ENCODE data around the gene APOL6.
"Not testable (repeated sequence)": the region's sequence is repeated elsewhere in the genome, so short reads cannot be mapped to it uniquely, and the experiment has no call there.

APOL6 gene

DNA sequence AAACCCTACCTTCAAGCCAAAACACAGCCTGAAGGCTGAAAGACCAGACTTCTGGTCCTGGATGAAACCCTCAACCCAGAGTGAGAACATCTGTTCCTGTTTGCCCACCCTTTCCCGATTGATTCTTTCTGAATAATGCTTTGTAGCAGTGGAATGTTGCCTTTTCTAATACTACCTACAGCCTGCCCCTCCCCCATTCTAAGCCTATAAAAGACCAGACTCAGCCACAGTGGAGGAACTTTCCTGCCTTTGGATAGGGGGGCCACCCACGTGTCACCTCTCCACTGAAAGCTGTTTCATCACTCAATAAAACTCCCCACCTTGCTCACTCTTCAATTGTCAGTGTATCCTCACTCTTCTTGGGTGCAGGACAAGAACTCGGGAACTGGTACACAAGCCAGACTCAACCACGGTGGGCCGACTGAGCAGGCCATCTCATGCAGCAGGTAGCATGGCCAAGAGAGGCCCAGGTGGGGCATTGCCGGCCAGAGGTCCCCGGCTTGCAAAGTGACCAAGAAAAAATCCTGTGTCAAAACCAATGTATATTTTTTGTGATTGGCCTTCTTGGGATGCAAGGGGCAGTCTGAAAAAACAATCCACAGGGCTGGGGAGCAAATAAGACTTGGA, 6.6 kb upstream of the APOL6 start:
- DNase-seq = no peak

DNA sequence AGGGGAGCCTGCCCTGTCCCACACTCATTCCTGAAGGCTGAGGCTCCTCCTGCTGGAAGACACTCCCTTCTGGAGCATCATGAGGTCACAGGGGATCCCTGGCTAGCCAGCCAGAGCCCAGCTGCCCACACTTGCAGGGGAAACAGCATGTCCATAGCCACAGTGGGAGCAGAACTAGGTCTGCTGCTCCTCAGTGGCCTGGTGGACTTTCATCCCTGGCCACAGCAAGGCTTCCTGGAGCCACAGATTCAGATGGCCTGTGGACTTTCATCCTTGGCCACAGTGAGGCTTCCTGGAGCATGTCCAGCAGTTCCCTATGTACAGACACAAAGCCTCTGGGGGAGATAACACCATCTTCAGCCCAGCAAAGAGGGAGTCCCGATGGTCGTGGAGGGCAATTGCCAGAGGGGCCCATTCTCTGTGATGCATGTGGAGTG, 5.9 kb upstream of the APOL6 start:
- no peak for DNase-seq

DNA sequence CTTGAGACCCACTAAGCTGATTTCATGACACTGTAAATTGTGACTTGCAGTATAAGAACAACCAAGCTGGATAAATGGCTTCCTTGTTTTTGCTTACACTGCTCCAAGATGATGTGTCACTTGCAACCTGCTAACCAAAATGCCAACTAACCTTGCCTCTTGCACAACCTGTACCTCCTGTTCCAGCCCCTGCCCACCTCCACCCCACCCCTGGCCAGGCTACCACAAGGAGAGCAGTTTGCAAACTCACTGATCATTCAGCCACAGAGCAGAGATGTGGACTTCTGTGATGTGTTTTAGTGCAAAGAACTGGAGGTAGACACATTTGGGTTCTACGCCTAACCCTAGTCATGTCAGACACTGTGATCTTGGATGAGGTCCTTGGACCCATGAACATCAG, 4.3 kb upstream of the APOL6 start:
- no peak for DNase-seq

DNA sequence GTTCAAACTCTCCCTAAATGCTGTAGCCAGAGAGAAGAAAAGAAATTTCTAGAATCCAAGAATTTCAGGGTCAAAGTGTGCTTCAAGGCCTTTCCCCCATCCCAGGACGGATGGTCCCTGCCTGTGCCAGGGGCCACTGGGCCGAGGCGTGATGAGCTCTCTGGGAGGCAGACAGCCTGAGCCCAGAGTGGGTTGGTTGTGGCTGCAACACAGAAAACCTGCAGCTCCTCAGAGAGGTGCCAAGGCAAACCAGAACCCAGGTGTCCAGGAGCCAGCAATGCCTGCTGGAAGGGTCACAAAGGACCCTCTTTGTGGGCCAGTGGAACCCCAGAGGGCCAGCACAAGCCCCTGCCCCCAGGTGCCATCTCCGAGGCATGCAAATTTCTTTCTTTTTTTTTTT, 2.6 kb upstream of the APOL6 start:
- no peak for DNase-seq

DNA sequence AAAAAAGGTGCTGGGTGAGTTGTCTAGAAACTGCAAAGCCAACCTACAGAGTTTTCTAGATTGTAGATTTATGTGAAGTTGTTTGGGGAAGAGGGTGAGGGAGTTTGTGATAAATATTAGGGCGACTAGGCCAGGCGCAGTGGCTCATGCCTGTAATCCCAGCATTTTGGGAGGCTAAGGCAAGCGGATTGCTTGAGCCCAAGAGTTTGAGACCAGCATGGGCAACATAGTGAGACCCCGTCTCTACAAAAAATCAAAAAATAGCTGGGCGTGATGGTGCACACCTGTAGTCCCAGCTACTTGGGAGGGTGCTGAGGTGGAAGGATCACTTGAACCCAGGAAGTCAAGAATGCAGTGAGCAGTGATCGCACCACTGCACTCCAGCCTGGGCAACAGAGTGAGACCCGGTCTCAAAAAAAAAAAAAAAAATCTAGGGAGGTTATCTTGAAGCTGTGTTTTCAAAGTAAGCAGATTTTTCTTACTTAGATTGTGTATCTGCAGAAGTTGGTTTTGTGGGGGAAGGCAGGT, 844 bp downstream of the APOL6 start:
- no peak for DNase-seq

DNA sequence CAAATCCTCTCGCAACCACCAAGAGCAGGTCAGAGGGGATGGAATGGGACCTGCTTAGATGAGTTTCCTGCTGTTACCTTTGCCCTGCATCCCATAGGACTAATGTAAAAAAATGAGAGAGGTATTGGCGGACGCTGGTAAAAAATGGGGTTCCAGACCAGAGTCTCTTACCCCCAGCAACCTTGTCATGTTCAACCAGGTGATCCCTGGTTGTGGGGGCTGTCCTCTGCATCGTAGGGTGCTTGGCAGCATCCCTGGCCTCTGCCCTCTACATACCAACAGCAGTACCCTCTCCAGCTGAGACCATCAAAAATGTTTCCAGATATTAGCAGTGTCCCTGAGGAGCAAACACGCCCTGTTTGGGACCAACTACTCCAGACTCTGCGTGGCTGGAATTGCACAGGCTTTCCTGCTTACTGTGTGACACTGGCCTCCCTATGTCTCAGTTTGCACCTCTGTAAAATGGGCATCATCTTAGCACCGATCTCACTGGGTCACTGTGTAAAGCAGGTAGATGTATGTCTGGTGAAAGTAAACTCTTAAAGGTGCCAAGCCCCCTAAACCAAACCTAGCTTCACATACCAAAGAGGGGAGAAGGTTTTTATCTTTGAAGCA, 1.5 kb downstream of the APOL6 start:
- DNase-seq = no peak

DNA sequence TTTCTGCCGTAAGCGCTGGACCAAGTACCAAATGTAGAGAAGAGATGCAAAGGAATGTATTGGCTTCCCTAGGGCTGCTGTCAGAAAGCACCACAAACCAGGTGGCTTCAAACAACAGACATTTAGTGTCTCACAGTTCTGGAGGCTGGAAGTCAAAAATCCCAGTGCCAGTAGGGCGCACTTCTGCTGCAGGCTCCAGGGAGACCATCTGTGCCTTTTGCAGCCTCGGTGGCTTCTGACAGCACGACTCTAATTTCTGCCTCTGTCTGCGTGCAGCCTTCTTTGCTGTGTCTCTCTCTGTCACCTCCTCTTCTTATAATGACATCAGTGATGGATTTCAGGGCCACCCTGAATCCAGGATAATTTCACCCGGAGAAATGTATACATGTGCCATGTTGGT, 2.8 kb downstream of the APOL6 start:
- DNase-seq = no peak

DNA sequence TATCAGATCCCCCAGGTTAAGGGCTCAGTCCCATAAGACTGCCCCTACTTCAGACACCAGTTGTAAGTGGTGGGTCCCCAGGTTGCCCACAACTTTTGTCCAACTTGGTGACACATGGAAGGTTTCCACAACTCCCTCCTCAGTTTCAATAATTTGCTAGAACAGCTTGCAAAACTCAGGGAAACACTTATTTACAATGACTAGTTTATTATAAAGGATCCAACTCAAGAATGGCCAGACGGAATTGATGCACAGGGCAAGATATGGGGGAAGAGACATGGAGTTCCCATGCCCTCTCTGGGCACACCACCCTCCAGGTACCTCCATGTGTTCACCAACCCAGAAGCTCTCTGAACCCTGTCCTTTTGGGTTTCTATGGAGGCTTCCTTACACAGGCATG, 5.6 kb downstream of the APOL6 start:
- no peak for DNase-seq

DNA sequence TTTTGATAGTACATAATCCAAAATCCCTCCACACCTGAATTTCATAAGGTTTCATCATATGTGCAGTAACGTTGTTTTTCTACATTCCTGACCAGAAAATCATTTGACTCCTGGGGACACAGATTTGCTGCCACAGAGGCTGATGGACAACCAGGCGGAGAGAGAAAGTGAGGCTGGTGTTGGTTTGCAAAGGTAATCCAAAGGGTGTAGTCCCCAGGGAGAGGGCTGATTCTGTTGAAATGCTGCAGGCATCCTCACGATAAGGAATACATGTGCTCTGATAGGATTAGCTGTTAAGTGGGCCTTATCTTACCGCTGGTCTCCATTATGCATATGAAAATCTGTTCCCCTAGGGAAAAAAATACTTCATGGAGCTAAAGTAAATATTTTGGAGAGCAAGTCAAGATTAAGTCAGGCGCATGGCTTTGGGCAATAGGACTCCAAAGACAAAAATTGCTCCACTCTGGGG, 8.1 kb downstream of the APOL6 start:
- no peak for DNase-seq

DNA sequence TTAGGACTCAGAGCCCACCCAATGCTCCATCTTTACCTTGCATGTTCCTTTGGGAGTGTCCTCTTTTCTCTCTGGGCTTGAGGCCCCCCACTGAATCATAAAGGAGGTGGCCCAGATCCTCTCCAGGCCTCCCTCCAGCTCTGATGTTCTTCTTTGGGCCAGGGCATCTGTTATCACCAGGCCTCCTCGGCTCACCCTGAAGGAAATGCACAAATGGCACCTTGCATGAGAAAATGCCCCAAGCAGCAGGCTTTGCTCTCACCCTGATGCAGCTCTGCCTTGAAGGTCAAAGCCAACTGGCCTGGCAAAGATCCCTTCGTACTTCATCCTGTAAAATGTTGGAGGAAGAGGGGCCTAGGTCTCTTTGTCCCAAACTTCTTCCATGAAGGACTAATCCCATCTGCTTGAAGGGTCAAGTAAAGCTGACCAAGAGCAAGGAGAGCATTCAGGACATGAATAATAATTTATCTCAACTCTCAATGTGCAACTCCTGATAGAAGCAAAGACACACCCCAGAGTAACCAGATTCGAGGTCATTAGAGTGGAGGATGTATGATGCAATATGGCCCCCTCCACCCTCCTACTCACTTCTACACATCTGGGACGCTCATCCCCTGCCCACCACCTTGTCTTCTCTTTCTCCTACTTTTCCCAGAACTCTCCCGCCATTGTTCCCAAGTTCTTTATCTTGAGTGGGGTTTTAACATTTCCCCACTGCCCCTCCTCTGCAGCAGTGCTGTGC, 9.5 kb downstream of the APOL6 start:
- DNase-seq = no peak

DNA sequence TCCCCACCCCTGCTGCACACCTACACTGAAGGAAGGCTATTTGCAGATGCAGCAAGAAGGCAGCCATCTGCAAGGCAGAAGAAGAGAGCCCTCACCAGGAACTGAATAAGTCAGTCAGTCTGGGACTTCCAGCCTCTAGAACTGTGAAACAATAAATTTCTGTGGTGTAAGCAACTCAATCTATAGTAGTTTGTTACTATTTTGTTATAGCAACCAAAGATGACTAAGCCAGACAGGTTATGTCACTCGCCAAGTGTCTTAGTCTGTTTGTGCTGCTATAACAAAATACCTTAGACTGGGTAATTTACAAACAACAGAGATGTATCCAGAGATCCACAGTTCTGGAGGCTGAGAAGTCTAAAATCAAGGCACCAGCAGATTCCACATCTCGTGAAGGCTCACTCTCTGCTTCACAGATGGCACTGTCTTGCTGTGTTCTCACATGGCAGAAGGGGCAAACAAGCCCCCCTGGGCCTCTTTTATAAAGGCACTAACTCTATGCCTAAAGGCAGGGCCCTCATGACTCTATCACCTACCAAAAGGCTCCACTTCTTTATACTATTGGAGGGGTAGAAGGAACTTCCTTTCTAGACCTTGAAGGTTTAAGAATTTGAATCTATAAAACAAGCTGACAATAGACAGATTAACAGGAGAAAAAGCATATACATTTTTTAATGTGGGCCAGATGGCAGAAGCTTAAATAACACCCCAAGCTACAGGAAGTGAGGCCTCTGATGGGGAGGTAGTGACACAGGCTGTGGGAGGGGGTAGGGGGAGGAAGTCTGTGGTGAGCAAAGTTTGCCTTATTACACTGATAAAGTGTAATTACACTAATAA, 12.3 kb downstream of the APOL6 start:
- peak; percentile 32 for DNase-seq

DNA sequence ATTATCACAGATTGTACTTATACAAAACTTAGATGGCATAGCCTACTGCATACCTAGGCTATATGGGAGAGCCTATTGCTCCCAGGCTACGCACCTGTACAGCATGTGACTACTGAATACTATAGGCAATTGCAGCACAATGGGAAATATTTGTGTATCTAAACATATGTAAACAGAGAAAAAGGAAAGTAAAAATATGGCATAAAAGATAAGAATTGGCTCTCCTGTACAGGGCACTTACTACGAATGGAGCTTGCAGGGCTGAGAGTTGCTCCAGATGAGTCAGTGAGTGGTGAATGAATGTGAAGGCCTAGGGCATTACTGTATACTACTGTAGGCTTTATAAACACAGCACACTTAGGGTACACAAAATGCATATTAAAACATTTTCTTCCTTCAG, 13.2 kb downstream of the APOL6 start:
- no peak for DNase-seq

DNA sequence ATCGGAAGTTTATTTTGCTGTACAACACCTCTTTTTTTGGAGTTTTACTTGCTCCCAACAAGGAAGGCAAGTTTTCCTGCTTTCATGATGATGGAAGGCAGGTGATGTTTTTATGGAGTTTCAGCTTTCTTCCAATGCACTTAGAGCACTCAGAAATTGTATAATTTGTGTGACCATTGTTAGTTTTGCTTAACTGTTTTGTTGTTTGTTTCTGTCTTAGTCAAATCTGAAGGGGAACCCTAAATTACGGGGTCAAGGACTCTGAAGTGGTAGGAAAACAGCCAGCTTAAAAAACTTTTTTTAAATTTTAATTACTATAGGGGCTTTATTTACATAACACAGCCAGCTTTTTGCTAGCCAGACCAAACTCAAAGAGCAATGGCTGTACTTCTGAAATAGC, 14.7 kb downstream of the APOL6 start:
- DNase-seq = no peak

DNA sequence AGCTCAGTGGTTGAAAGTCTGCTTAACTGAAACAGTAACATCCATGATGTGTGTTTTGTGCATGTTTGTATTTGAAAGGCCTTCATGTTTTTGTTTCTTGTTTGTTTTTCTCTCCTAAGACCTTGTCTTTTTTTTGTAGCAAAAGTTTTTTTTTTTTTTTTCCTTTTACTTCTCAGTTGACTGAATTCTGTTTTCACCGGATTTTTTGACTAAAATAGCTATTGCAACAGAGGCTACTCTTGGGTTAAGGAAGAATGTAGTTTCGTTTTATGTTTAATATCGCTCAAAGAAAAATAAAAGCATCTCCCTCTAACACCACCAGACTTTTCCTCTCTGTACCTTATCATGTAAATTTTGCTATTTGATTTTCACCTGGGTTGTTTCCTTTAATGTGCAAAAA, 15.1 kb downstream of the APOL6 start:
- DNase-seq = peak; percentile 65

DNA sequence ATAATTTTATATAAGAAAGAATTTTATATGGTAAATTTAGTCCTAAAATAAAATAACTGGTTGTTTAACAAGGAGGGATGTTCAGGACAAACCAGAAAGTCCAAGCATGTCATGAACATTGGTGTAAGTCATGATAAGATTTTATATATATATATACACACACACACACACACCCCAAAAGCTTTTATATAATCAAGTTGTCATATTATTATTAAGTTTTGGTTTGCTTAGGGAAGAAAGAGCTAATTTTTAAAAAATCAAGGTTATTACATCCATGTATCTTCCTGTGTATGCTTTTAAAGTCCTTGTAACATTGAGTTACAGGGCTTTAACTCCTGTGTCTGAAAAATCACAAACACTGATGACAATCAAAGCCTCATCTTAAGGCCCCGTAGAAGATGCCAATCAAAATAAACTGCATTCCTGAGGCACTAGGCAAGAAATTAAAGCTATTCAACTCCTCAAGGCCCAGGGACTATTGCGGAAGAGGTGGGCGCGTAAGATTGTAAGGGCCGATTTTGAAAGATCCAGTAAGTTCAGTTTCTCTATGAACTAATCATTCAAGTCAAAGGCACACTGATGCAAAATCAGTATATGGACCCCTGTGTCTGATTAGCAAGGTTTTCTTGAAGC, 16.8 kb downstream of the APOL6 start:
- no peak for DNase-seq

DNA sequence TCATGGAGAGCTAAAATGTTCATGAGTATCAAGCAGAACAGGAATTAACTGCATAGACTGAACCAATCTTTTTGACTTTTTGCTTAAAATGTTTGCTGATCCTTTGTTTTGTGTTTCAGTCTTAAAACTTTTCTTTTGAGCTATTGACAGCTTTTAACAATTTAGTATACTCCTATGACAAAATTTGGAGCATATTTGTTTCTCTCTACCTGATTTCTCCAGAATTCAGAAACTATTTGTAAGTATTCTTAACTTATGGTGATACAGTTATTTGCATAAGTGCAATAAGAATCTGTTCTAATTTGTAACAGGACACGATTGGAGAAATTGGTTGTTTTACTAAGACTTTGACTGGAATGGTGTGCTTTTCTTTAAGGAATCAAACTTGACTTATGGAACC, 18.5 kb downstream of the APOL6 start:
- DNase-seq = not testable (repeated sequence)

DNA sequence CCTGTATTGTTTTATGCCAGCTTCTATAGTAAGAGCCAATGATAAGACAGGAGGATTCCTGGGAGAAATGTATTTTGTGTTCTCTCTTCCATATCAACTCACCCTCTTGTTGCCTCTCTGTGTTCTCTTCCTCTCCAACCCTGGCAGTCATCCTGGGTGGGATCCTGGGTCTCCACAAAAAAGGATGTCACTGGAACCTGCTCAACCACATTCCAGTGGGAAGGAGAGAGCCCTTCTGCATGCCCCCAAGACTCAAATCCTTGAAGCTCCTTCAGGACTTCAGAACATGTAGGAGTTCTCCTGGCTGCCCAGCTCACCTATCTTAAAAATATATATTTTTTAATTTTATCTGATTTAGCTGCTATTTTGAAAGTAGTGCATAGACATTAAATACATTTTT, 26.1 kb downstream of the APOL6 start:
- no peak for DNase-seq

DNA sequence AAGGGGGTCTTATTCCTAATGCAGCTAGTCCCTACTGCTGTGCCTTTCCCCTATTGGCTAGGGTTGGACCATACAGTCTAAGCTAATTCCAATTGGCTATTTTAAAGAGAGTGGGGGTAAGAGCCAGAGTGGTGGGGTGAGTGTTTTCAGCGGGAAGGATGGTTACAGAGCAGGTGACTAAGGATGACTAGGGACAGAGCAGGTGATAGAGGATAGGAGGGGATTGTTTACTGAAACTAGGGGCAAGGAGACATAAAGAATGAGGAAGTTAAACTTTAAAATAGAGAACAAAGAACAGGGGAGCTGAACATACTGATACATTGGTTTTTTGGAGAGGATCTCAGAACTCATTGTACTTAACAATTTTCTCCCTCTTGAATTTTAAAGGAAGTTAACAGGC, 27.8 kb downstream of the APOL6 start:
- not testable (repeated sequence) for DNase-seq

DNA sequence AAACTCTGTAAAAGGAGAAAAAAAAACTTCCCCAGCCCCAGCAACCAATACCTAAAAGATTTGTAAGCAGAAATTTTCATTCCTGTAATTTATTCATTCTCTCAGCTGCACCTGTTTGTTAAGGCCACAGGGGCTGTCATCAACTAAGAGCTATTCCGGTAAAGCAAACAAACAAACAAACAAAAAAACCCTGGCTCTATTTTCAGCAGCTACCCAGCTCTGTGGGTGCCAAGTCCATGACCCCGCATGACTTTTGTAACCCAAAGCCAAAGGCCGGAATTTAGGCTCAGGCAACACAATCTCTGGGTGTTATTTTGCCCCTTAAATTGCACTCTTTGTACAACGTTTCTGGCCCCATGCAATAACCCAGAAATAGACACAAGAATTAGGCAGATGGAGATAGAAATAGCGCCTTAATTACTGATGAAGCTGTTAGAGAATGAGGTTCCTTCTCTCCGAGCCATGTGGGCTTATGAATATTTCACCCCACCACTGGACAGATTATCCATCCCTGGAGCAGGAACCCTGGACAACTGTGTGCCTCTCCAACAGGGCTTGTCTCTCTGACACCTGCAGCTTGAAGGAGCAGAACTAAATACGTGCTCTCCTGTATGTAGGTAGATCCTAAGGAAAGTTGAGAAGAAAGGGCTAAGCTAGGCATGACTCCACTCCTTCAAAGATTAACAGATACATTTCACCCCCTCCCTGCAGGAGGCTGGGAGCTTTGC, 29.4 kb downstream of the APOL6 start:
- no peak for DNase-seq

DNA sequence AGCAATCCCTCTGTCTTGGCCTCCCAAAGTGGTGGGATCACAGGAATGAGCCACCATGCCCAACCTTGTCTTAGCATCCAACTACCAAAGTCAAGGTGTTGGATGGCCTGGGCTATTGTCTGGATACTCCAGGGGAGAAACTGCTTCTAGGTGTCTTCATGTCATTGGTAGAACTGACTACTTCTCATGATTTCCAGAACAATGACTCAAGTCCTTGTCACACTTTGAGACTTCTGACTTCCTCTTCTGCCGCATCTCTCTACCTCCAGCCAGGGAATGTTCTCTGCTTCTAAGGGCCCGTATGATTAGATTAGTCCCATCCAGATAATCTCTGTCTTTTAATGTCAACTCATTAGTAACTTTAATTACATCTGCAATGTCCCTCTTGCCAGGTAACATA, 30.6 kb downstream of the APOL6 start:
- peak; percentile 46 for DNase-seq

DNA sequence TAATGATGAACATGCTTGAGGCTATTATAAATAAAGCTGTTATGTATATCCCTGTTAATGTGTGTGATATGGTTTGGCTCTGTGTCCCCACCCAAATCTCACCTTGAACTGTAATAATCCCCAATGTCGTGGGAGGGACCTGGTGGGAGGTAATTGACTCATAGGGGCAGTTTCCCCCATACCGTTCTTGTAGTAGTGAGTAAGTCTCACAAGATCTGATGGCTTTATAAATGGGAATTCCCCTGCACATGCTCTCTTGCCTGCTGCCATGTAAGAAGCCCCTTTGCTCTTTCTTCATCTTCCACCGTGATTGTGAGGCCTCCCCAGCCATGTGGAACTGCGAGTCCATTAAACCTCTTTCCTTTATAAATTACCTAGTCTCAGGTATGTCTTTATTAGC, 31.2 kb downstream of the APOL6 start:
- DNase-seq = peak; percentile 74

All from suppressor macrophage treated with lipopolysaccharide for 4 hours (primary cell).